CD4-positive, alpha-beta T cell treated with Interferon gamma for 1 hour (primary cell): ENCODE data around the gene TPRX2.
"Not testable (repeated sequence)": the region's sequence is repeated elsewhere in the genome, so short reads cannot be mapped to it uniquely, and the experiment has no call there.

ENCODE experiments used
- DNase-seq: peaks from one replicate; pipeline ENCODE4 v3.0.0-alpha.2; 2020

The TPRX2 gene

GRCh38 chr19:47863514-47863936 lies 4.5 kb downstream of the TPRX2 start:
- peak; percentile 59 for DNase-seq

GRCh38 chr19:47865166-47865565 lies 6.1 kb downstream of the TPRX2 start:
- DNase-seq = no peak

- DNase-seq = no peak
Measured at GRCh38 chr19:47878906-47879305, 19.9 kb downstream of the TPRX2 start.

- DNase-seq = not testable (repeated sequence)
Measured at GRCh38 chr19:47879385-47879784, 20.4 kb downstream of the TPRX2 start.

GRCh38 chr19:47881757-47882156 lies 22.7 kb downstream of the TPRX2 start:
- DNase-seq = no peak

- no peak for DNase-seq
Measured at GRCh38 chr19:47882890-47883289, 23.9 kb downstream of the TPRX2 start.

- DNase-seq = no peak
Measured at GRCh38 chr19:47885067-47885463, 26.0 kb downstream of the TPRX2 start.

- DNase-seq = no peak
Measured at GRCh38 chr19:47886010-47886559, 27.1 kb downstream of the TPRX2 start, which contains the start of gene SULT2A1. Gene SULT2A1, minus strand, starts transcription at chr19:47886315. Its CDS starts 58 bp downstream, at chr19:47886257.

GRCh38 chr19:47890865-47891621 lies 32.0 kb downstream of the TPRX2 start:
- no peak for DNase-seq

GRCh38 chr19:47891622-47891922 lies 32.5 kb downstream of the TPRX2 start:
- DNase-seq = no peak

GRCh38 chr19:47891923-47892666 lies 33.1 kb downstream of the TPRX2 start:
- DNase-seq = no peak

GRCh38 chr19:47895165-47895782 lies 36.2 kb downstream of the TPRX2 start:
- no peak for DNase-seq

GRCh38 chr19:47896019-47896418 lies 37.0 kb downstream of the TPRX2 start:
- no peak for DNase-seq

- DNase-seq = no peak
Measured at GRCh38 chr19:47896773-47897172, 37.7 kb downstream of the TPRX2 start.

- no peak for DNase-seq
Measured at GRCh38 chr19:47897861-47898260, 38.8 kb downstream of the TPRX2 start.

GRCh38 chr19:47899335-47899734 lies 40.3 kb downstream of the TPRX2 start:
- DNase-seq = no peak

GRCh38 chr19:47901370-47901769 lies 42.3 kb downstream of the TPRX2 start:
- no peak for DNase-seq

- peak; percentile 59 for DNase-seq
Measured at GRCh38 chr19:47909350-47909749, 50.3 kb downstream of the TPRX2 start.

- not testable (repeated sequence) for DNase-seq
Measured at GRCh38 chr19:47910191-47910590, 51.2 kb downstream of the TPRX2 start.
